ENCODE measurements around the gene IL1RAPL2.
"Not testable (repeated sequence)": the region's sequence is repeated elsewhere in the genome, so short reads cannot be mapped to it uniquely, and the experiment has no call there.

IL1RAPL2 gene

GRCh38 chrX:104863466-104863865 lies 297.5 kb downstream of the IL1RAPL2 start:
- DNase-seq: no peak

- DNase-seq: no peak
Observed at GRCh38 chrX:104864296-104864695, 298.3 kb downstream of the IL1RAPL2 start.

DNA sequence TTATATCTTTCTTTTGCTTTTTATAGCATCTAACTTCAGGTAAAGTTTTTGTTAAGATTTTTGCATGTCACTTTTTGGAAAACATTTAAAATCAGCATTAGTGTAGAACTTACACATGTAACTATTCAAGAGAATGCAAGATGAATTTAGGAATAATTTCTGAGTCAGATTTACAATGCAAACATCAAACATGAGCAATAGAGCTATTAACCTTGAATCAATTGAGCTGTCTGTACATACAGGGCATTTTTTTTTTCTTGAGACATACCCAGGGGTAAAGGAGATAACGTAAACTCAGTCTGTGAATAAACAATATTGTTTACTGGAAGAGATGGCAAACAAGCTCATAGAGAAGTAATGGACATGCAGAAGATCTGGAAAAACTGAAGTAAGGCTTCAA lies 311.5 kb downstream of the IL1RAPL2 start:
- DNase-seq: no peak

DNA sequence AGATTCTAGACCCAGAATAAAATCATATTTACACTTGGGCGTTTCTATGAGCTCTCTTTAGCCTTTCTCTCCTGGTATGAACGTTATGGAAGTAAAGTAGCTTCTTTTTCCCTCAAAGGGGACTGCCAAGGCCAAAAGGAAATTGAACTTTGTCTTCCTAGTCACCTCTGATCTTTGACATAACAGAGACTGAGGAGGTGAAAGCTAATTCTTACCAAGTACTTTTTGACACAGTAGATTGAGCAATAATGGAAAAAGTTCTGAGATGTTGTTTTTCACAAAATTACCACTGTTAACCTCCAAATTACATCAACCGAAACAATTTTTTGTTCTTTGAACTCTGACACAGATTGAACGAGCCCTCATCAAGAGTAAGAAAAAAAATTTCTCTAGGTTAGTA lies 336.1 kb downstream of the IL1RAPL2 start:
- no peak for DNase-seq

DNA sequence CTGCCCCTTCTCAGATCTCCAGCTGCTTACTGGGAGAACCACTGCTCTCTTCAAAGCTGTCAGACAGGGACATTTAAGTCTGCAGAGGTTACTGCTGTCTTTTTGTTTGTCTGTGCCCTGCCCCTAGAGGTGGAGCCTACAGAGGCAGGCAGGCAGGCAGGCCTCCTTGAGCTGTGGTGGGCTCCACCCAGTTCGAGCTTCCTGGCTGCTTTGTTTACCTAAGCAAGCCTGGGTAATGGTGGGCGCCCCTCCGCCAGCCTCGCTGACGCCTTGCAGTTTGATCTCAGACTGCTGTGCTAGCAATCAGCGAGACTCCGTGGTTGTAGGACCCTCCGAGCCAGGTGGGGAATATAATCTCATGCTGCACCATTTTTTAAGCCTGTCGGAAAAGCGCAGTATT lies 343.7 kb downstream of the IL1RAPL2 start:
- DNase-seq: not testable (repeated sequence)

DNA sequence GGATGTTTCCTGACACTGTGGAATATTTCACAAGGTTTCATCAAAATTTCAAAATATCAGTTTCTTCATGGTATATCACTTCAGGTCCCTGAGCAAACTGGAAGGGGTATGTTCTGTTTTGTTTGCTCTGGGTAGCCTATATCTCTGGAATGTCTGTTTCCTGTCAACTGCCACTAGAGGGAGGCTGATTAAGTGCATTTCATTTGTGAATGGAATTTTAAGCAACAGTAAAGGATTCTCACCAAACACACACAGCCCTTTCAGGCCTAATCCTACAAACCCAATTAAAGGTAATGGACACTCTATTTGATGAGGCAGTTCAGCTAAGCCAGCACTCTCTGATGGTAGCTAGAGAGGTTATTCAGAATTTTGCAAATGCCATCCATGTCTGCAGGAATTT lies 347.3 kb downstream of the IL1RAPL2 start:
- no peak for DNase-seq

- DNase-seq: not testable (repeated sequence)
Observed at GRCh38 chrX:104914686-104915085, 348.7 kb downstream of the IL1RAPL2 start.

DNA sequence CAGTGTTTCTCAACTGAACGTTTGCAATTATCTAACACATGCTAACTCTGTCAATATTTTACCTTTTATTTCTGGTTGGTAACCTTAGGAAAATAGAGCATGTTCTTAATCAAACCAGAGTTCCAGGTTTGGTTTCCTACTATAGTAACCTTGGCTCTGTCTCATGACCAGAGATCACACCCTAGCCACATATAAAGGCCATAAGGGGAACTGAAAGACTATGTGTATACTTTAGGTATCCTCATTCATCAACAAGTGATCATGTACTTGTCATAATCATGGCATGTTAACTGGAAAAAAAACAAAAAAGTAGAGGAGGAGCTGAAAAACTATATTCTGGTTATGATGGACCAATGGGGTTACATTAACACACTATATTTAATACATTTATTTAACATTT lies 352.1 kb downstream of the IL1RAPL2 start:
- no peak for DNase-seq

DNA sequence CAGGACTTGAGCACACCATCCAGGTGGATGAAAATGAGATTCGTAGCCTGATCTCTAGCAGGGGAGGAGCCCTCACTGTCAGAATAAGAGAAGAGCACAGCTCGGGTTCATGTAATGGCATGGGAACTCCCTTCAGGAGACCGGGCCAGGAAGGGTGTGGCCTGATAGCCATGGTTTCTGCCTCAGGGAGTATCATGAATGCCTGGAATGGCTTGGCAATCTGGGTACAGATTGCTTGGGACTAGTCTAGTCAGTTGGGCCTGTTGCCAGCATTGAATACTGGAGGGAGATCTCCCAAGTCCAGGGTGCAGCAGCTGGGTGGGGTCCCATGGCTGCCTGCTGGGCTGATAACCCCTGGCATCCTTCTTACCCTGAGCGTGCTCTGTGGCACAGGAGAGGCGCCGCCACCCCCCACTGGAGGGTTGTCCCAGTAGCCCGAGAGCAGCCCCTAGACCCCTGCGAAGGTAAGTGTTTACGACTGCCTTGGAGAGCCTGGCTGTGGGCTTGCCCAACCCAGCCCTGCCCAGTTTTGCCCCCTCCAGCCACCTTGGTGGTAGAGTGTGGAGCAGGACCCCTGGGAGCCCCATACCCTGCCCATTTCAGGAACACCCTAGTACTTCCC lies 355.7 kb downstream of the IL1RAPL2 start:
- DNase-seq: no peak

DNA sequence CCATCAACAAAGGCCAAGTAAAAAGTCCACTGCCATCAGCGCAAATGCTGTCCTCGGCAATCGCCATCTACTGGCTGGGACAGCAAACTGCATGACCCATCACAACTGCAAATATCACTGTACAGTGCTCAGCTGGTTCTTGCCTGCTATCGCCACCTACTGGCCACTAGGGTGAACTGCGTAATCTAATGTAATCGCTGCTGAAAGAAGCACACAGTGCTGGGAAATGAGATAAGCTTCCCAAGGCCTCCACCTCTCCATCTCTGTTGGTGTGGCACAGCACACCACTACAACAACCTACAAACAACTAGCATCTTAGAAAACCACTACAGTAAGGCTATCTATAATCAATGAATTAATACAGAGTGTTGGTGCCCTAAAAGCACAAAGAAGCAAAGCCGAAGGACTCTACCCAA lies 356.2 kb downstream of the IL1RAPL2 start:
- peak; percentile 69 to 75 for DNase-seq

DNA sequence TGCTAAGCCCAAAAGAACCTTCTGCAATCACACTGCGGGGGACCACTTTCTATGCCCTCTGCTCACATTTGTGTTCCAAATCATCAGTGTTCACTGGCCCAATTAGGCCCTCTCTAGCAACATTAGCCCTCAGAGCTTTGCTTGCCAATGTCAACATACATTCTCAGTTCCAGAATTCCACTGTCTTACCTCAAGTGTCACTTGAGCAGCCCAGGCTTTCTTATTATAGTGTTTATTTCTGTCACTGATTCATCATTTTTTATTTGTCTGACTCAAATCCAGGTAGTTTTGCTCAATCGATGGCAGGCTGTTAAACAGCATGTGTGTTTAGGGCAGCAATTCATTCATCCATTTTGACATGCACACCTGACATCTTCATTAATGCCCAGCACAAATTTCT lies 363.3 kb downstream of the IL1RAPL2 start:
- no peak for DNase-seq

DNA sequence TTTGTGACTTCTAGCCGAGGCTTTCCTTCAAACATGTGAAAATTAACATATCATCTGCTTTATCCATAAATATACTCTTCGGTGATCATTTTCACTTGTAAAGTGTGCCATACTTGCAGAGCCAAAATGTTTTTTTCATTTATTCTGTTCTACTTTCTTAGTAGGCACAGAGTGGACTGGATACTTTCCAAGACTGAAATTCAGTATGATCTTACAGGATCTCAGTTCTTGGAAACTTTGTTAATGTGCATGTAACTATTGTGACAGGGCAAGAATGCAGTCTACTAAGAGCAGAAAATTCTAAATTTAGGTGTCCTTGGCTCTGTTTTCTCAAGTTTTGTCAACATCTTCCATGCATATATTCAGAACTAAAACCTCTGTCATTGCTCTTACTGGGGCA lies 369.6 kb downstream of the IL1RAPL2 start:
- no peak for DNase-seq

- DNase-seq: no peak
Observed at GRCh38 chrX:104953251-104953650, 387.3 kb downstream of the IL1RAPL2 start.

DNA sequence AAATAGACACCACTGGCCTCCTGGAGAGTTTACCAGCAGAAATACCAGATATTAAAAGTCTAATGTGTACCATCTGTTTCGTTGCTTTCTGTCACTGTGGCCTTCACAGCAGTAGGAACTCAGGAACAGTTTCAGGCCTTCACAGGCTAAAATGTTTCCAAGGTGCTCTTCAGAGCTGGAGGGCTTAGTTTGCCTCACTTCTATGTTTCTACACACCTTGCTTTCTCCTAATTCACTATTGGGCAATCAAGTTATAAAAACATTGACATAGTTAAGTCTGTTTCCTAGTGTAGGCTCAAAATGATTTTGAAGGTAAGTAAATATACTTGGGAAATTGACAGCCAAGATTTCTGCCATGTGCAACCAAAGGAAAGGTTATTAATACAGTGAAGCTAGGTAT lies 395.9 kb downstream of the IL1RAPL2 start:
- DNase-seq: no peak

- DNase-seq: no peak
Observed at GRCh38 chrX:104968241-104968640, 402.2 kb downstream of the IL1RAPL2 start.

GRCh38 chrX:104972737-104973136 lies 406.7 kb downstream of the IL1RAPL2 start:
- no peak for DNase-seq

- no peak for DNase-seq
Observed at GRCh38 chrX:104987063-104987462, 421.1 kb downstream of the IL1RAPL2 start.

DNA sequence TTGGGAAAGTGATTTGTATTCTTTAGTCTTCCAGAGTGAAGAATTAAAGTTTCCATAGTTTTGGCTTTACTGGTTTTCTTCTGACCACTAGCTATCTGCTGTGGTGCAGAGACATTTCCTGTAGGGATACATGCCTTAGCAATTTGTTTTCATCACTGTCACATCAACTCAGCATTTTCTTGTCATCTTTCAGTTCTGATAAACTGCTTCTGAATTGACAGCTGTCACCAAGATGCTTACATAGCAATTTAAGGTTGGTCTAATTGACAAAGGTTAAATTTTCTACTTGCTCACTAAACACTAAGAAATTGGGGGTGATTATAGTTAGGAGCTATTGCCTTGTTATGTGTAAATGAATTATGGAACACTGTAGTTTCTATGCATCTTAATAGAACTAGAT lies 422.0 kb downstream of the IL1RAPL2 start:
- DNase-seq: no peak

GRCh38 chrX:104995546-104995945 lies 429.5 kb downstream of the IL1RAPL2 start:
- DNase-seq: no peak

- no peak for DNase-seq
Observed at GRCh38 chrX:105006103-105006502, 440.1 kb downstream of the IL1RAPL2 start.

GRCh38 chrX:105006996-105007395 lies 441.0 kb downstream of the IL1RAPL2 start:
- DNase-seq: no peak

- DNase-seq: no peak
Observed at GRCh38 chrX:105013719-105014118, 447.7 kb downstream of the IL1RAPL2 start.

GRCh38 chrX:105017641-105018040 lies 451.6 kb downstream of the IL1RAPL2 start:
- no peak for DNase-seq

GRCh38 chrX:105018865-105019264 lies 452.9 kb downstream of the IL1RAPL2 start:
- no peak for DNase-seq

DNA sequence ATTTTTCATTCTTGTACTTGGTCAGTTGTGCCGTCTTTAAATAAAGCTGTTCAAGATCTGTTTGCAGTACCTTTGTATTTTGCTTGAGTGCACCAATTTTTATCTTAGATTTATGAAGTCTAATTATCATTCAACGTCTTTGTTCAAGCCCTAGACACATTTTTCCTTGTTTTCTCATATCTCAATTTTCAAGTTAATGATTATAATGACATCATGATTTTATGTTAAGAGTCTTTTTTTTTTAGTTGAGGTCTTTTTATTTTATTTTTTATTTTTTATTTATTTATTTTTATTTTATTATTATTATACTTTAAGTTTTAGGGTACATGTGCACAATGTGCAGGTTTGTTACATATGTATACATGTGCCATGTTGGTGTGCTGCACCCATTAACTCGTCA lies 463.0 kb downstream of the IL1RAPL2 start:
- not testable (repeated sequence) for DNase-seq

Data from activated T-cell treated with anti-CD3 and anti-CD28 coated beads, Interleukin-2, amount 50 U/mL, for 48 hours (primary cell).